ENCODE data around the gene DDX10. TPM values are rescaled to one million over a fixed set of nuclear protein-coding genes. Genes with fewer than 3 reads are reported as not detected.
"Not testable (repeated sequence)": the region's sequence is repeated elsewhere in the genome, so short reads cannot be mapped to it uniquely, and the experiment has no call there.

Gene DDX10
- total RNA-seq, 1 donor: 20.3 TPM

- TF ChIP-seq, protein P1, sequence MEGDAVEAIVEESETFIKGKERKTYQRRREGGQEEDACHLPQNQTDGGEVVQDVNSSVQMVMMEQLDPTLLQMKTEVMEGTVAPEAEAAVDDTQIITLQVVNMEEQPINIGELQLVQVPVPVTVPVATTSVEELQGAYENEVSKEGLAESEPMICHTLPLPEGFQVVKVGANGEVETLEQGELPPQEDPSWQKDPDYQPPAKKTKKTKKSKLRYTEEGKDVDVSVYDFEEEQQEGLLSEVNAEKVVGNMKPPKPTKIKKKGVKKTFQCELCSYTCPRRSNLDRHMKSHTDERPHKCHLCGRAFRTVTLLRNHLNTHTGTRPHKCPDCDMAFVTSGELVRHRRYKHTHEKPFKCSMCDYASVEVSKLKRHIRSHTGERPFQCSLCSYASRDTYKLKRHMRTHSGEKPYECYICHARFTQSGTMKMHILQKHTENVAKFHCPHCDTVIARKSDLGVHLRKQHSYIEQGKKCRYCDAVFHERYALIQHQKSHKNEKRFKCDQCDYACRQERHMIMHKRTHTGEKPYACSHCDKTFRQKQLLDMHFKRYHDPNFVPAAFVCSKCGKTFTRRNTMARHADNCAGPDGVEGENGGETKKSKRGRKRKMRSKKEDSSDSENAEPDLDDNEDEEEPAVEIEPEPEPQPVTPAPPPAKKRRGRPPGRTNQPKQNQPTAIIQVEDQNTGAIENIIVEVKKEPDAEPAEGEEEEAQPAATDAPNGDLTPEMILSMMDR (IDR thresholded peaks at IDR 0.05; ENCODE audit: insufficient read depth, low read depth, low read length): no peak
- no peak for DNase-seq (ENCODE audit: low read depth)
- H3K4me3 ChIP-seq (ENCODE audit: low read depth, low read length): no peak overlapping the region
Observed at GRCh38 chr11:108818971-108819370, 154.1 kb downstream of the DDX10 start.

- no peak overlapping the region for H3K4me3 ChIP-seq (ENCODE audit: low read depth, low read length)
- DNase-seq (ENCODE audit: low read depth): no peak
Observed at GRCh38 chr11:108819957-108820356, 155.1 kb downstream of the DDX10 start.

GRCh38 chr11:108823960-108824359, 159.1 kb downstream of the DDX10 start:
- not testable (repeated sequence) for H3K4me3 ChIP-seq (ENCODE audit: low read depth, low read length); DNase-seq (ENCODE audit: low read depth)

More at GRCh38 chr11:108819957-108820356, 155.1 kb downstream of the DDX10 start:
- TF ChIP-seq, protein P1 (IDR thresholded peaks at IDR 0.05; ENCODE audit: insufficient read depth, low read depth, low read length): no peak

DNA sequence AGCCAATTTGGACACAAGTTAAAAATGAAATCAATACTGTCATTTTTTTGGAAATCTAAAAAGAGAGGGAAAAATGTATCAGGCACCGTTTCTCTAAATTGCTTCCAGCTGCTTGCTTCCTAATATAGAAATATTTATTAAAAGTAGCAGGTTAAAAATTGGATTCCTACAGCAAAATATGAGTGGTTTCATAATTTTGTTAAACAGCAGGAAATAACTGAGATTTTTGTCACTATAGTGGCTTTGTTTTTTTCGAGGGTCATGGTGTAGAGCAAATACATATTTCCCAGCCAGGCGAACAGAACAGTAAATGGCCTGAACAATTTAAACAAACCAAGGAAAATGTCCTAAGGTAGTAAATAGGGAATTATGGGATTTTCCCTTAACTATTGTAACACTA, 159.7 kb downstream of the DDX10 start:
- no peak overlapping the region for H3K4me3 ChIP-seq (ENCODE audit: low read depth, low read length)
- no peak for DNase-seq (ENCODE audit: low read depth)
- TF ChIP-seq, protein P1 (IDR thresholded peaks at IDR 0.05; ENCODE audit: insufficient read depth, low read depth, low read length): no peak

GRCh38 chr11:108825381-108825780, 160.5 kb downstream of the DDX10 start:
- TF ChIP-seq, protein P1 (IDR thresholded peaks at IDR 0.05; ENCODE audit: insufficient read depth, low read depth, low read length): no peak
- no peak for DNase-seq (ENCODE audit: low read depth)
- H3K4me3 ChIP-seq (ENCODE audit: low read depth, low read length): no peak overlapping the region

DNA sequence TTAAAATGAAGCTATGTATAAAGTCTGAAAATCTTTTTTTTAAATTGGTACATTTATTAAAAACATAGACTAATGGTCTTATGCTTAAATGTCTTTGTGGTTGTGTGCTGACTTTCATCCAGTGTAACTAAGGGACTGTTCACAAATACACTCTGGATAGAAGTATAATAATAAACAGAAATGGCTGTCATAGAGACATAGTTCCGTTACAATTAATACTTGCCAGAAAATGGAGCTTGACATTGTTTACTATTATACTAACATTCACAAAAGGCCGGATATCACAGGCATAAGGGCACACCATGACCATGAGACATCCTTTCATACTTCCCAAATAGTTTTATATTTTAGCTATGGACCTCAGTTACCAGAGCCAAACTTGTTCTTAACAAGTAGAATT, 161.3 kb downstream of the DDX10 start:
- no peak overlapping the region for H3K4me3 ChIP-seq (ENCODE audit: low read depth, low read length)
- DNase-seq (ENCODE audit: low read depth): no peak
- TF ChIP-seq, protein P1 (IDR thresholded peaks at IDR 0.05; ENCODE audit: insufficient read depth, low read depth, low read length): no peak

- no peak overlapping the region for H3K4me3 ChIP-seq (ENCODE audit: low read depth, low read length)
- TF ChIP-seq, protein P1 (IDR thresholded peaks at IDR 0.05; ENCODE audit: insufficient read depth, low read depth, low read length): no peak
- DNase-seq (ENCODE audit: low read depth): no peak
Observed at GRCh38 chr11:108835624-108836023, 170.8 kb downstream of the DDX10 start.
